Measurements from ENCODE around the gene STAMBPL1. TPM values are rescaled to one million over a fixed set of nuclear protein-coding genes. Genes with fewer than 3 reads are reported as not detected.

The STAMBPL1 gene
- total RNA-seq, 1 experiment from 2014 or later: 0.54 TPM

DNA sequence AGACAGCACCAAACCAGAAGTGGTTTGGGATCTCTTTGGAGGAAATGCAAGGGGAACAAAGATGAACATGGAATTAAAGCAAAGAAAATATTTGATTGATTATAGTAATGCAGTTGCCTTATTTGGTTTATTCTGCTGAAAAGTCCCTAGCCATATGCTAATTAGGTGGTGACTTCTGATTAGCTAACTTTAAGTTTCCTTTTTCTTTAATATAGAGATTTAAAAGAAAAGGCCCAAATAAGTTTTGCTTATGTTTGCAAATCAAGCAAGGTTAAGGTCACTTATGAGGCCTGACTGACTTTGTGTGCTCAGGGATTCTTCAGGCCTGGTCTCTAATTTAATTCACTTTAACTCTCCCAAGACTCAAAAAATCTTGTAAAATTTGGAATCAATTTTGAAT is 22.2 kb upstream of the STAMBPL1 start:
- no peak overlapping the region for H3K4me3 Mint-ChIP-seq (ENCODE audit: unreplicated experiment)
- BruUV-seq (replicated peaks): no TSS peak
- H3K4me1 ChIP-seq: no peaks in the 10 kb centered on the region
- no peaks in the 10 kb centered on the region for H3K4me1 Mint-ChIP-seq (ENCODE audit: low read depth, unreplicated experiment)
- H3K36me3 Mint-ChIP-seq (ENCODE audit: insufficient read depth, unreplicated experiment): no peaks in the 10 kb centered on the region
- TF ChIP-seq, protein P1, sequence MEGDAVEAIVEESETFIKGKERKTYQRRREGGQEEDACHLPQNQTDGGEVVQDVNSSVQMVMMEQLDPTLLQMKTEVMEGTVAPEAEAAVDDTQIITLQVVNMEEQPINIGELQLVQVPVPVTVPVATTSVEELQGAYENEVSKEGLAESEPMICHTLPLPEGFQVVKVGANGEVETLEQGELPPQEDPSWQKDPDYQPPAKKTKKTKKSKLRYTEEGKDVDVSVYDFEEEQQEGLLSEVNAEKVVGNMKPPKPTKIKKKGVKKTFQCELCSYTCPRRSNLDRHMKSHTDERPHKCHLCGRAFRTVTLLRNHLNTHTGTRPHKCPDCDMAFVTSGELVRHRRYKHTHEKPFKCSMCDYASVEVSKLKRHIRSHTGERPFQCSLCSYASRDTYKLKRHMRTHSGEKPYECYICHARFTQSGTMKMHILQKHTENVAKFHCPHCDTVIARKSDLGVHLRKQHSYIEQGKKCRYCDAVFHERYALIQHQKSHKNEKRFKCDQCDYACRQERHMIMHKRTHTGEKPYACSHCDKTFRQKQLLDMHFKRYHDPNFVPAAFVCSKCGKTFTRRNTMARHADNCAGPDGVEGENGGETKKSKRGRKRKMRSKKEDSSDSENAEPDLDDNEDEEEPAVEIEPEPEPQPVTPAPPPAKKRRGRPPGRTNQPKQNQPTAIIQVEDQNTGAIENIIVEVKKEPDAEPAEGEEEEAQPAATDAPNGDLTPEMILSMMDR (IDR thresholded peaks at IDR 0.05; ENCODE audit: insufficient read depth in 1 of 2, low read depth in 1 of 2, low read length in 1 of 2, severe bottlenecking in 1 of 2, unreplicated experiment in 1 of 2): no peak
- H3K9me3 ChIP-seq: no peaks in the 10 kb centered on the region
- H3K27ac Mint-ChIP-seq (ENCODE audit: unreplicated experiment): no peak overlapping the region
- POLR2A ChIA-PET: interaction anchor here (0.6 kb wide), 1 partner anchor 35 kb away, joined by 4 read pairs; no protein-coding TSS in a partner anchor
- peaks cover 5% of the 10 kb centered on the region for H3K27me3 Mint-ChIP-seq (ENCODE audit: insufficient read depth, unreplicated experiment)
- DNase-seq: no peak
- intact Hi-C loops (cut with micrococcal nuclease; ENCODE audit: unreplicated experiment): no loop called here
- CTCF ChIA-PET: no interaction called here
- H3K27me3 ChIP-seq (replicated peaks; ENCODE audit: control insufficient read depth, insufficient read depth, low read length): no peaks in the 10 kb centered on the region
- H3K9me3 Mint-ChIP-seq (ENCODE audit: unreplicated experiment): no peaks in the 10 kb centered on the region
- H3K36me3 ChIP-seq (ENCODE audit: control insufficient read depth, insufficient read depth, low read length): no peaks in the 10 kb centered on the region
- no peak overlapping the region for H3K4me3 ChIP-seq (ENCODE audit: low read depth, low read length)

DNA sequence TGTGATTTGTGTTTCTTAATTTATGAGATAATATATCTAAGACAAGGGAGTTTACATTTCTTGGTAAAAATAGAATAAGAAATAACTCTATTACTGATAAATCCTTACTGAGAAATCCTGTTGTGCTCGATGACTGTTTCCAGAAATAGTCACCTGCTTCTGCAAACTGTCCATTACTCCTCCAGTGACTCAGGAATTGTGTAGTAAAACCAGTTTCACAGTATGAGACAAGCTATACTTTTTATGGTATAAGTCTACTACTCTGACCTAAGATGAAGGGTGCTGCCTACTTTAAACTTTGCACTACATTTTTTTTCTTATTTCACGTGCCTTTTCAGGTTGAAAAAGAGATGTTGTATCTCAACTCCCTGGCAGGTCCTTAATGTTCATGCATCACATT is 21.6 kb upstream of the STAMBPL1 start:
- Mint-ChIP-seq H3K4me3 (ENCODE audit: unreplicated experiment) (no peak overlapping the region), H3K27me3 (ENCODE audit: insufficient read depth, unreplicated experiment) (peaks cover 11% of the 10 kb centered on the region), H3K36me3 (ENCODE audit: insufficient read depth, unreplicated experiment) (no peaks in the 10 kb centered on the region), H3K9me3 (ENCODE audit: unreplicated experiment) (no peaks in the 10 kb centered on the region), H3K27ac (ENCODE audit: unreplicated experiment) (no peak overlapping the region), H3K4me1 (ENCODE audit: low read depth, unreplicated experiment) (no peaks in the 10 kb centered on the region)
- Histone ChIP-seq H3K9me3 (no peaks in the 10 kb centered on the region), H3K4me1 (no peaks in the 10 kb centered on the region), H3K27me3 (replicated peaks; ENCODE audit: control insufficient read depth, insufficient read depth, low read length) (no peaks in the 10 kb centered on the region), H3K36me3 (ENCODE audit: control insufficient read depth, insufficient read depth, low read length) (no peaks in the 10 kb centered on the region), H3K4me3 (ENCODE audit: low read depth, low read length) (no peak overlapping the region)
- no peak for DNase-seq
- intact Hi-C loops (cut with micrococcal nuclease; ENCODE audit: unreplicated experiment): no loop called here
- ChIA-PET CTCF (no interaction called here), POLR2A (interaction anchor here (0.6 kb wide), 1 partner anchor 36 kb away, joined by 4 read pairs; no protein-coding TSS in a partner anchor)
- BruUV-seq (replicated peaks): no TSS peak
- TF ChIP-seq, protein P1 (IDR thresholded peaks at IDR 0.05; ENCODE audit: insufficient read depth in 1 of 2, low read depth in 1 of 2, low read length in 1 of 2, severe bottlenecking in 1 of 2, unreplicated experiment in 1 of 2): no peak

DNA sequence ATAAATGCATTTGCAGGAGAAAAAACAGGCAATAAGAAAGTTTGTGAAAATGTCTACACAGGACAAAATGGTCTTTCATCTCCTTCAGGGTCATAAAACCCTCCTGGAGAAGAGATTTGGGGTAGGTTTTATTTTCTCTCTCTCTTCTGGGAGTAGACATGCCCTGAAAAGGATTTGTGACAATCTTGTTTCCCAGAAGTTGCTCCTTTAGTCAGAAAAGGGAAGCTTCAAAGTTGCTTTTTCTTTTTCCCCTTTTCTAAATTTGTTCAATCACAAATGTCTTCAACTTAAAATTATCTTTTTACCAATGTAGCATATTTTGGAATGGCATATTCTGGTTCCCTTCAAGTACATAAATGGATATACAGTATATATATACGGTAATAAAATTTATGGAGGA is 19.0 kb upstream of the STAMBPL1 start:
- no peak for DNase-seq
- TF ChIP-seq, protein P1 (IDR thresholded peaks at IDR 0.05; ENCODE audit: insufficient read depth in 1 of 2, low read depth in 1 of 2, low read length in 1 of 2, severe bottlenecking in 1 of 2, unreplicated experiment in 1 of 2): no peak
- no peaks in the 10 kb centered on the region for H3K9me3 ChIP-seq
- H3K4me1 Mint-ChIP-seq (ENCODE audit: low read depth, unreplicated experiment): no peaks in the 10 kb centered on the region
- no peak overlapping the region for H3K27ac Mint-ChIP-seq (ENCODE audit: unreplicated experiment)
- BruUV-seq (replicated peaks): no TSS peak
- H3K4me3 ChIP-seq (ENCODE audit: low read depth, low read length): no peak overlapping the region
- no peaks in the 10 kb centered on the region for H3K27me3 ChIP-seq (replicated peaks; ENCODE audit: control insufficient read depth, insufficient read depth, low read length)
- no peaks in the 10 kb centered on the region for H3K36me3 ChIP-seq (ENCODE audit: control insufficient read depth, insufficient read depth, low read length)
- no peak overlapping the region for H3K4me3 Mint-ChIP-seq (ENCODE audit: unreplicated experiment)
- CTCF ChIA-PET: no interaction called here
- H3K4me1 ChIP-seq: no peaks in the 10 kb centered on the region
- H3K27me3 Mint-ChIP-seq (ENCODE audit: insufficient read depth, unreplicated experiment): peaks cover 11% of the 10 kb centered on the region
- intact Hi-C loops (cut with micrococcal nuclease; ENCODE audit: unreplicated experiment): no loop called here
- POLR2A ChIA-PET: no interaction called here
- no peaks in the 10 kb centered on the region for H3K36me3 Mint-ChIP-seq (ENCODE audit: insufficient read depth, unreplicated experiment)
- H3K9me3 Mint-ChIP-seq (ENCODE audit: unreplicated experiment): no peaks in the 10 kb centered on the region

All from Caco-2 (cell line).